22Rv1 (cell line): Measurements from ENCODE around the gene SASH1.

ENCODE experiments used
- H3K27ac ChIP-seq: fragments of 450-650 bp; 2 replicates; pipeline ENCODE4 v1.5.1; 2017
- ZFX ChIP-seq: fragments of 450-650 bp; IDR thresholded peaks from 2 replicates; pipeline ENCODE4 v1.6.1; 2017; ENCODE audit warnings: antibody characterized with exemption, borderline replicate concordance
- TF ChIP-seq, protein P1 (sequence below): fragments of 450-650 bp; IDR thresholded peaks from 2 replicates; pipeline ENCODE4 v1.5.1; 2017; ENCODE audit warnings: mild to moderate bottlenecking

SASH1 gene

GRCh38 chr6:148425443-148425842 lies 82.8 kb downstream of the SASH1 start:
- H3K27ac ChIP-seq, result no peak overlapping the region
- no peak for TF ChIP-seq ZFX
- TF ChIP-seq, protein P1, sequence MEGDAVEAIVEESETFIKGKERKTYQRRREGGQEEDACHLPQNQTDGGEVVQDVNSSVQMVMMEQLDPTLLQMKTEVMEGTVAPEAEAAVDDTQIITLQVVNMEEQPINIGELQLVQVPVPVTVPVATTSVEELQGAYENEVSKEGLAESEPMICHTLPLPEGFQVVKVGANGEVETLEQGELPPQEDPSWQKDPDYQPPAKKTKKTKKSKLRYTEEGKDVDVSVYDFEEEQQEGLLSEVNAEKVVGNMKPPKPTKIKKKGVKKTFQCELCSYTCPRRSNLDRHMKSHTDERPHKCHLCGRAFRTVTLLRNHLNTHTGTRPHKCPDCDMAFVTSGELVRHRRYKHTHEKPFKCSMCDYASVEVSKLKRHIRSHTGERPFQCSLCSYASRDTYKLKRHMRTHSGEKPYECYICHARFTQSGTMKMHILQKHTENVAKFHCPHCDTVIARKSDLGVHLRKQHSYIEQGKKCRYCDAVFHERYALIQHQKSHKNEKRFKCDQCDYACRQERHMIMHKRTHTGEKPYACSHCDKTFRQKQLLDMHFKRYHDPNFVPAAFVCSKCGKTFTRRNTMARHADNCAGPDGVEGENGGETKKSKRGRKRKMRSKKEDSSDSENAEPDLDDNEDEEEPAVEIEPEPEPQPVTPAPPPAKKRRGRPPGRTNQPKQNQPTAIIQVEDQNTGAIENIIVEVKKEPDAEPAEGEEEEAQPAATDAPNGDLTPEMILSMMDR, result no peak

DNA sequence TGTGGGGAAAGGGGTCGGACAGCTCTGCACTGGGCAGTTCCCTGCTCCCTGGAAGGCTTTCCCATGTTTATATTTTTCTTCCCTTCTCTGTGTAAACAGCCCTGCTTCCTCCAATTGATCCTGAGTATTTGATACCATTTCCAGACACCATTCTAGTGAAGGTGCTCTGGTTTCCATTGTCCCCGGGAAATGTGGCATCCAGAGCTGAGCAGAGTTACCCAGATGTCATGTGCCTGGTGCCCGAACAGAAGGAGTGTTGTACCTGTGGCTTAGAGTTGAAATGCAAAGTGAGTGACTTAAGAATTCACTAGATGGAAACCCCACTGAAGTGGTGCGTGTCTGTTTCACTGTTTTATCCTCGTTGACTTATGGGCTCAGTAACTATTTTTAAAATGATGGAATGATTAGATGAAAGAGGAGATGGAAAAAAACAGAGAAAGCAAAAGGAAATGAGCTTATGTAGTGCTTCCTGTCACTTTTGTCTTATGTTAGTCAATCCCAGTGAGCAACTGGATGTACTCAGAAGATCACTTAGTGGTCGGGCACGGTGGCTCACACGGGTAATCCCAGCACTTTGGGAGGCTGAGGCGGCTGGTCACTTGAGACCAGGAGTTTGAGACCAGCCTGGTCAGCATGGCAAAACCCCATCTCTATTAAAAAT lies 83.8 kb downstream of the SASH1 start:
- no peak overlapping the region for H3K27ac ChIP-seq
- TF ChIP-seq ZFX, result no peak
- TF ChIP-seq, protein P1, result no peak

- H3K27ac ChIP-seq, result no peak overlapping the region
- TF ChIP-seq ZFX, result no peak
- TF ChIP-seq, protein P1, result no peak
Observed at GRCh38 chr6:148427333-148427732, 84.7 kb downstream of the SASH1 start.

- H3K27ac ChIP-seq, result no peak overlapping the region
- TF ChIP-seq, protein P1, result no peak
- no peak for TF ChIP-seq ZFX
Observed at GRCh38 chr6:148429423-148429822, 86.8 kb downstream of the SASH1 start.

GRCh38 chr6:148430897-148431296 lies 88.3 kb downstream of the SASH1 start:
- H3K27ac ChIP-seq, result no peak overlapping the region
- no peak for TF ChIP-seq ZFX
- TF ChIP-seq, protein P1, result no peak

DNA sequence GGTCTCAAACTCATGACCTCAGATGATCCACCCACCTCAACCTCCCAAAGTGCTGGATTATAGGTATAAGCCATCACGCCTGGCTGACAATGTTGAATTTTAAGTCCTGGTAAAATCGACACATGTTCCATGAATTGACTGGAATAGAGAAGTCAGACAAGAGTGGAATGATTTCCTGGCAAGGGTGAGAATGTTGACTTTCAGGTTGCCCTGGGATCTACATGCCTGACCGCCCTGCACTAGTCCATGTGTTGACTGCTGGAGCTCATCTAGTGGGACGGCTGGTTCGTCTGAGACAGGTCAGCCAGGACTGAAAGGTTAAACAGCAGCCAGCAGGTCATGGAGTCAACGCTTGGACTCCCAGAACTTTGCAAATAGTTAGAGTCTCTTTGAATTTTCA lies 88.8 kb downstream of the SASH1 start:
- H3K27ac ChIP-seq, result no peak overlapping the region
- TF ChIP-seq, protein P1, result no peak
- TF ChIP-seq ZFX, result no peak

GRCh38 chr6:148431840-148432239 lies 89.2 kb downstream of the SASH1 start:
- no peak for TF ChIP-seq ZFX
- TF ChIP-seq, protein P1, result no peak
- H3K27ac ChIP-seq, result no peak overlapping the region
